ENCODE measurements around the gene GRXCR2. TPM values are rescaled to one million over a fixed set of nuclear protein-coding genes. Genes with fewer than 3 reads are reported as not detected.
A peak's percentile ranks its signal among the peaks of the same experiment; 100 is the strongest.
"Not testable (repeated sequence)": the region's sequence is repeated elsewhere in the genome, so short reads cannot be mapped to it uniquely, and the experiment has no call there.

GRXCR2 gene
- total RNA-seq, 1 donor from 2014 or later: not detected

- no peak overlapping the region for H3K27ac ChIP-seq
- H3K36me3 ChIP-seq: no peaks in the 10 kb centered on the region
- intact Hi-C loops (cut with DNase I): no loop called here
- H3K9me3 ChIP-seq: no peaks in the 10 kb centered on the region
- DNase-seq (no peak), ATAC-seq (no peak)
- H3K4me3 ChIP-seq: no peak overlapping the region
- peaks cover 7% of the 10 kb centered on the region for H3K4me1 ChIP-seq
- no peak for TF ChIP-seq CTCF (IDR thresholded peaks at IDR 0.05)
- H3K27me3 ChIP-seq (ENCODE audit: low read depth): no peaks in the 10 kb centered on the region
Measured at GRCh38 chr5:145838276-145838675, 34.5 kb downstream of the GRXCR2 start.

- H3K36me3 ChIP-seq; DNase-seq; intact Hi-C loops (cut with DNase I); ATAC-seq; H3K27me3 ChIP-seq (ENCODE audit: low read depth); H3K4me3 ChIP-seq; H3K27ac ChIP-seq; H3K9me3 ChIP-seq: not testable (repeated sequence)
- H3K4me1 ChIP-seq: peaks cover 10% of the 10 kb centered on the region
Measured at GRCh38 chr5:145836241-145836640, 36.6 kb downstream of the GRXCR2 start.

GRCh38 chr5:145835848-145836239 lies 37.0 kb downstream of the GRXCR2 start:
- H3K27me3 ChIP-seq (ENCODE audit: low read depth): no peaks in the 10 kb centered on the region
- TF ChIP-seq CTCF (IDR thresholded peaks at IDR 0.05): no peak
- intact Hi-C loops (cut with DNase I): no loop called here
- ATAC-seq (no peak), DNase-seq (no peak)
- peak overlapping the region; percentile 79 for H3K27ac ChIP-seq
- no peaks in the 10 kb centered on the region for H3K36me3 ChIP-seq
- no peaks in the 10 kb centered on the region for H3K9me3 ChIP-seq
- H3K4me3 ChIP-seq: peak overlapping the region; percentile 82
- H3K4me1 ChIP-seq: peaks cover 14% of the 10 kb centered on the region

GRCh38 chr5:145834917-145835847 lies 37.6 kb downstream of the GRXCR2 start, which contains the start of gene PRELID2:
TSS of gene PRELID2 (minus strand) at chr5:145835342. CDS start at chr5:145835251, 91 bp downstream.
- intact Hi-C loops (cut with DNase I): no loop called here
- TF ChIP-seq CTCF (IDR thresholded peaks at IDR 0.05): peak; percentile 24
- ATAC-seq: peak; percentile 96 to 97

GRCh38 chr5:145834554-145834916 lies 38.3 kb downstream of the GRXCR2 start:
- Histone ChIP-seq H3K27ac (peak overlapping the region; percentile 79), H3K4me3 (peak overlapping the region; percentile 82), H3K9me3 (no peaks in the 10 kb centered on the region), H3K4me1 (peaks cover 28% of the 10 kb centered on the region), H3K27me3 (ENCODE audit: low read depth) (no peaks in the 10 kb centered on the region), H3K36me3 (no peaks in the 10 kb centered on the region)
- DNase-seq (no peak), ATAC-seq (no peak)
- no peak for TF ChIP-seq CTCF (IDR thresholded peaks at IDR 0.05)
- intact Hi-C loops (cut with DNase I): no loop called here

More at GRCh38 chr5:145834917-145835847, 37.6 kb downstream of the GRXCR2 start, which contains the start of gene PRELID2:
- no peaks in the 10 kb centered on the region for H3K9me3 ChIP-seq
- H3K27ac ChIP-seq: peak within 1 kb of the TSS; percentile 79
- H3K36me3 ChIP-seq: no peaks in the 10 kb centered on the region
- no peaks in the 10 kb centered on the region for H3K27me3 ChIP-seq (ENCODE audit: low read depth)
- H3K4me3 ChIP-seq: peak within 1 kb of the TSS; percentile 82
- peaks cover 21% of the 10 kb centered on the region for H3K4me1 ChIP-seq
- DNase-seq: peak; percentile 93

GRCh38 chr5:145833631-145834200 lies 39.1 kb downstream of the GRXCR2 start:
- DNase-seq (no peak), ATAC-seq (no peak)
- no peak overlapping the region for H3K27ac ChIP-seq
- no peaks in the 10 kb centered on the region for H3K36me3 ChIP-seq
- intact Hi-C loops (cut with DNase I): no loop called here
- H3K27me3 ChIP-seq (ENCODE audit: low read depth): no peaks in the 10 kb centered on the region
- no peak for TF ChIP-seq CTCF (IDR thresholded peaks at IDR 0.05)
- no peak overlapping the region for H3K4me3 ChIP-seq
- no peaks in the 10 kb centered on the region for H3K9me3 ChIP-seq
- peaks cover 30% of the 10 kb centered on the region for H3K4me1 ChIP-seq
